NOMO-1 (cell line): Measurements from ENCODE around the gene TP53TG3B.
"Not testable (repeated sequence)": the region's sequence is repeated elsewhere in the genome, so short reads cannot be mapped to it uniquely, and the experiment has no call there.

Source experiments
- DNase-seq, 2 experiments: peaks; one replicate each; lab custom pipeline; 2025; ENCODE audit not compliant: unreplicated experiment in 2 of 2; lab: John Stamatoyannopoulos, UW

Gene TP53TG3B, protein sequence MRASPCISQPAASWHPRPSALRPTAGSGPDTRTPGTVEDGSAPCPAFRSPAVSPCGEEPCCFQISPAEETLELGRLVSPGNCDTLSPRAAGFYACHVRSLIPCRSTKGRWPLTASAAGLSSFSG

DNA sequence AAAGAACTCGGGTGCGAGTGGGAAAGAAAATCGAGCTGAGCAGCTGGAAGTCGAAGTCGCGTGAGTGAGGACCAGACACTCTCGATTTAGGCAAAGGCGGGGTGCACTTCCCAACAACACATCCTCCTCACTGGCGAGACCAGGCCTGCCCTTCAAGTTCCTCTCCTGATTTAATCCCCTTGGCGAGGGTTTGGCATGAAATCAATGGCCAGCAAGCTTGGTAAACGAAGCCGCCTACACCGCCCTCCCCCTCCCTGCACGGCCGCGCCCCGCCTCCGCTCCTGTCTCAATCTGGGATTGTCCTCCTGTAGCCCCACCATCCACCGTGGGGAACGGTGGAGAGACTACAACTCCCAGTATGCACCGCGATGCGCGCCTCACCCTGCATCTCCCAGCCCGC lies at the start of gene TP53TG3B:
Gene TP53TG3B, plus strand, starts transcription at position 301 of the 400 bp plus-strand sequence. Its CDS starts 68 bp downstream, at position 369.
- not testable (repeated sequence) for DNase-seq

- not testable (repeated sequence) for DNase-seq
These were observed 24.2 kb upstream of the TP53TG3B start for GRCh38 chr16:33336226-33337012.

DNA sequence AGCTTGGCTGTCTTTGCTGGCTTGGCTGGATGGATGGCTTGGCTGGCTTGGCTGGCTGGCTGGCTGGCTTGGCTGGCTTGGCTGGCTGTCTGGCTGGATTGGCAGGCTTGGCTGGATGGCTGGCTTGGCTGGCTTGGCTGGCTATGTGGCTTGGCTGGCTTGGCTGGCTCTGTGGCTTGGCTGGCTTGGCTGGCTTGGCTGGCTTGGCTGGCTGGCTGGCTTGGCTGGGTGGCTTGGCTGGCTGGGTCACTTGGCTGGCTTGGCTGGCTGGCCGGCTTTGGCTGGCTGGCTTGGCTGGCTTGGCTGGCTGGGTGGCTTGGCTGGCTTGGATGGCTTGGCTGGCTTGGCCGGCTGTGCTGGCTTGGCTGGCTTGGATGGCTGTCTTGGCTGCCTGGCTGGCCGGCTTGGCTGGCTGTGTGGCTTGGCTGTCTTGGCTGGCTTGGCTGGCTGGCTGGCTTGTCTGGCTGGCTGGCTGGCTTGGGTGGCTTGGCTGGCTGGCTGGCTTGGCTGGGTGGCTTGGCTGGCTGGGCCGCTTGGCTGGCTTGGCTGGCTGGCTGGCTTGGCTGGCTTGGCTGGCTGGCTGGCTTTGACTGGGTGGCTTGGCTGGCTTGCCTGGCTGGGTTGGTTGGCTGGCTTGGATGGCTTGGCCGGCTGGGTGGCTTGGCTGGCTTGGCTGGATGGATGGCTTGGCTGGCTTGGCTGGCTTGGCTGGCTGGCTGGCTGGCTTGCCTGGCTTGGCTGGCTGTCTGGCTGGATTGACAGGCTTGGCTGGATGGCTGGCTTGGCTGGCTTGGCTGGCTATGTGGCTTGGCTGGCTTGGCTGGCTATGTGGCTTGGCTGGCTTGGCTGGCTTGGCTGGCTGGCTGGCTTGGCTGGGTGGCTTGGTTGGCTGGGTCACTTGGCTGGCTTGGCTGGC lies 22.8 kb upstream of the TP53TG3B start:
- DNase-seq, result not testable (repeated sequence)

DNA sequence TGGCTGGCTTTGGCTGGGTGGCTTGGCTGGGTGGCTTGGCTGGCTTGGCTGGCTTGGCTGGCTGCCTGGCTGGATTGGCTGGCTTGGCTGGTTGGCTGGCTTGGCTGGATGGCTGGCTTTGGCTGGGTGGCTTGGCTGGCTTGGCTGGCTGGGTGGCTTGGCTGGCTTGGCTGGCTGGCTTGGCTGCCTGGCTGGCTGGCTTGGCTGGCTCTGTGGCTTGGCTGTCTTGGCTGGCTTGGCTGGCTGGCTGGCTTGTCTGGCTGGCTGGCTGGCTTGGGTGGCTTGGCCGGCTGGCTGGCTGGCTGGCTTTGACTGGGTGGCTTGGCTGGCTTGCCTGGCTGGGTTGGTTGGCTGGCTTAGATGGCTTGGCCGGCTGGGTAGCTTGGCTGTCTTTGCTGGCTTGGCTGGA lies 22.1 kb upstream of the TP53TG3B start:
- DNase-seq, result not testable (repeated sequence)

GRCh38 chr16:33339093-33340061 lies 21.3 kb upstream of the TP53TG3B start:
- not testable (repeated sequence) for DNase-seq
